ENCODE data around the gene KIF26B.
"Not testable (repeated sequence)": the region's sequence is repeated elsewhere in the genome, so short reads cannot be mapped to it uniquely, and the experiment has no call there.

KIF26B gene

GRCh38 chr1:245327360-245327759, 172.6 kb downstream of the KIF26B start:
- FAIRE-seq (no peak), DNase-seq (ENCODE audit: insufficient read length, low spot score) (no peak)
- TF ChIP-seq CTCF (IDR thresholded peaks at IDR 0.05; ENCODE audit: insufficient read depth, missing control alignments) = no peak

GRCh38 chr1:245327842-245328241, 173.1 kb downstream of the KIF26B start:
- DNase-seq (ENCODE audit: insufficient read length, low spot score) (no peak), FAIRE-seq (no peak)
- no peak for TF ChIP-seq CTCF (IDR thresholded peaks at IDR 0.05; ENCODE audit: insufficient read depth, missing control alignments)

- DNase-seq (ENCODE audit: insufficient read length, low spot score) (no peak), FAIRE-seq (no peak)
- no peak for TF ChIP-seq CTCF (IDR thresholded peaks at IDR 0.05; ENCODE audit: insufficient read depth, missing control alignments)
Observed at GRCh38 chr1:245330951-245331350, 176.2 kb downstream of the KIF26B start.

GRCh38 chr1:245332085-245332484, 177.3 kb downstream of the KIF26B start:
- FAIRE-seq = no peak

GRCh38 chr1:245332513-245332912, 177.7 kb downstream of the KIF26B start:
- no peak for DNase-seq (ENCODE audit: insufficient read length, low spot score)
- FAIRE-seq = no peak
- no peak for TF ChIP-seq CTCF (IDR thresholded peaks at IDR 0.05; ENCODE audit: insufficient read depth, missing control alignments)

More at GRCh38 chr1:245332085-245332484, 177.3 kb downstream of the KIF26B start:
- no peak for TF ChIP-seq CTCF (IDR thresholded peaks at IDR 0.05; ENCODE audit: insufficient read depth, missing control alignments)
- DNase-seq (ENCODE audit: insufficient read length, low spot score) = no peak

- TF ChIP-seq CTCF (IDR thresholded peaks at IDR 0.05; ENCODE audit: insufficient read depth, missing control alignments) = no peak
- no peak for FAIRE-seq
- DNase-seq (ENCODE audit: insufficient read length, low spot score) = no peak
Observed at GRCh38 chr1:245334235-245334634, 179.4 kb downstream of the KIF26B start.

- no peak for TF ChIP-seq CTCF (IDR thresholded peaks at IDR 0.05; ENCODE audit: insufficient read depth, missing control alignments)
- no peak for FAIRE-seq
- no peak for DNase-seq (ENCODE audit: insufficient read length, low spot score)
Observed at GRCh38 chr1:245334827-245335490, 180.2 kb downstream of the KIF26B start.

- not testable (repeated sequence) for DNase-seq (ENCODE audit: insufficient read length, low spot score); FAIRE-seq
Observed at GRCh38 chr1:245335684-245336083, 180.9 kb downstream of the KIF26B start.
